ENCODE data around the gene PAXIP1. TPM values are rescaled to one million over a fixed set of nuclear protein-coding genes. Genes with fewer than 3 reads are reported as not detected.

Gene PAXIP1
- total RNA-seq, 1 donor from 2014 or later, result 16.8 TPM

DNA sequence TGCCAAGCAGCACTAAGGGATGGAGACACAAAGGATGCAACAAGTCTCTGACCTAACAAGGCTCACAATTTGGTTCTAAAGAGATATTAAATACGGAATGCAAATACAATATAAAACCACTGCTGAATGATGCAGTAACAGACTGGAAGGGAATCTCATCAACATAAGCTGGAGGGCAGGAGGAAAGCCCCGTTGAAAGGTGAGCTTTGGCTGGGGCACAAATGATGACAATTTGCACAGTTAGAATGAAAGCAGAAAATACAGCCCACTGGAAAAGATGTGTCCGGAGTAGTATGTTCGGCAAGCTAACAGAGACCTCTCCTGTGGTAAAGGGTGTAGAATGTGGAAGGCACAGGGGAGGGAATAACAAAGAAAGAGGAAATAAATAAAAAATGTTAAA lies 26.1 kb downstream of the PAXIP1 start:
- Mint-ChIP-seq H3K27me3 (ENCODE audit: unreplicated experiment) (peaks cover 1% of the 10 kb centered on the region), H3K27ac (ENCODE audit: unreplicated experiment) (no peak overlapping the region), H3K9me3 (ENCODE audit: unreplicated experiment) (no peaks in the 10 kb centered on the region), H3K36me3 (ENCODE audit: low read depth, unreplicated experiment) (peaks cover 24% of the 10 kb centered on the region), H3K4me3 (ENCODE audit: unreplicated experiment) (no peak overlapping the region), H3K4me1 (ENCODE audit: unreplicated experiment) (peaks cover 8% of the 10 kb centered on the region)
- no peak for DNase-seq (ENCODE audit: low spot score)
- TF ChIP-seq CTCF (IDR thresholded peaks at IDR 0.05; ENCODE audit: unreplicated experiment), result no peak

DNA sequence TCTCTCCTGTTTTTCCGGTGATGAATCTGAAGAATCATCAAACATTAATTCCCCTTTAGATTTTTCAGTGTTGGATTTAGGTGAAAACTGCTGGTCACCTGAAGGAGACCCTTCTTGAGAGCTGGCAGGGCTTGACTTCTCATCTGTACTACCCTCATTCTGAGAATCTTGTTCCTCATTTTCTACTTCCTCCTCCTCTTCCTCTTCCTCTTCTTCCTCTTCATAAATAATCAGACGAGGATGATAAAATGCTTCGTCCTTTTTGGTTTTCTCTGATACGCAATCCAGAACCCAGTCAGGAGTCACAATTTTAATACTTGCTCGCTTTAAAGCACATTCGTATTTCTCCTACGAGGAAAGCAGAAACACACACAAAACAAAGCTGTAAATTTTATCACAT lies 26.9 kb downstream of the PAXIP1 start:
- H3K27ac Mint-ChIP-seq (ENCODE audit: unreplicated experiment), result no peak overlapping the region
- H3K4me1 Mint-ChIP-seq (ENCODE audit: unreplicated experiment), result peaks cover 8% of the 10 kb centered on the region
- DNase-seq (ENCODE audit: low spot score), result no peak
- H3K4me3 Mint-ChIP-seq (ENCODE audit: unreplicated experiment), result no peak overlapping the region
- no peak for TF ChIP-seq CTCF (IDR thresholded peaks at IDR 0.05; ENCODE audit: unreplicated experiment)
- no peaks in the 10 kb centered on the region for H3K9me3 Mint-ChIP-seq (ENCODE audit: unreplicated experiment)
- peaks cover 24% of the 10 kb centered on the region for H3K36me3 Mint-ChIP-seq (ENCODE audit: low read depth, unreplicated experiment)
- H3K27me3 Mint-ChIP-seq (ENCODE audit: unreplicated experiment), result peaks cover 1% of the 10 kb centered on the region

- peaks cover 24% of the 10 kb centered on the region for H3K36me3 Mint-ChIP-seq (ENCODE audit: low read depth, unreplicated experiment)
- H3K4me1 Mint-ChIP-seq (ENCODE audit: unreplicated experiment), result peaks cover 10% of the 10 kb centered on the region
- peaks cover 1% of the 10 kb centered on the region for H3K27me3 Mint-ChIP-seq (ENCODE audit: unreplicated experiment)
- DNase-seq (ENCODE audit: low spot score), result no peak
- H3K4me3 Mint-ChIP-seq (ENCODE audit: unreplicated experiment), result no peak overlapping the region
- no peak for TF ChIP-seq CTCF (IDR thresholded peaks at IDR 0.05; ENCODE audit: unreplicated experiment)
- H3K9me3 Mint-ChIP-seq (ENCODE audit: unreplicated experiment), result no peaks in the 10 kb centered on the region
- H3K27ac Mint-ChIP-seq (ENCODE audit: unreplicated experiment), result no peak overlapping the region
Observed at GRCh38 chr7:154973381-154973780, 29.5 kb downstream of the PAXIP1 start.

- Mint-ChIP-seq H3K36me3 (ENCODE audit: low read depth, unreplicated experiment) (peaks cover 21% of the 10 kb centered on the region), H3K4me3 (ENCODE audit: unreplicated experiment) (peak overlapping the region; percentile 73), H3K27ac (ENCODE audit: unreplicated experiment) (no peak overlapping the region), H3K4me1 (ENCODE audit: unreplicated experiment) (peaks cover 5% of the 10 kb centered on the region), H3K9me3 (ENCODE audit: unreplicated experiment) (no peaks in the 10 kb centered on the region), H3K27me3 (ENCODE audit: unreplicated experiment) (no peaks in the 10 kb centered on the region)
- no peak for TF ChIP-seq CTCF (IDR thresholded peaks at IDR 0.05; ENCODE audit: unreplicated experiment)
- DNase-seq (ENCODE audit: low spot score), result no peak
Observed at GRCh38 chr7:154968336-154969001, 34.5 kb downstream of the PAXIP1 start.

DNA sequence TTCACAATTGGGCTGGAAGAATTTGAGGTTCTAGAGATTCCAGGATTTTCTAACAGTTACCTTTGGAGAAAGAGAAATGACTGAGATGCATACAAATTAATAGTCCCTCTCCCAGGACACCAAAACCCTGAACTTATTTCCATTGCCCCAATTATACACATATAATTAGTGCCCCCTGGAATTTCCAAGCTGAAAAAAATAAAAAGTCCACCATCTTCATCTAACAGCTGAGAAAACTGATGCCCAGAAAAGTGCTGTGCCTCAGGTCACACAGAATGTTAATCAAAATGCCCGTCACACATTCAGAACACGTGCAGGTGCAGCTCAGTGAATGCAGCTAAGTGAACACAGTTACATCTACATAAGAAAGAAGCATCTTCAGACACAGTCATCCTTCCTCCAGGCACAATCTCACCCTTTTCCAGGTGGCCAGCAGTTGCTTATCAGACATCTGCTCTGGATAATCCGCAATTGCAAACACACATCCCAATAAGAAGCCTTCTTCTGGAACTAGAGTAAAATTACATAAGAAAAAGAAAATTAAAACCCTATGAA lies 35.4 kb downstream of the PAXIP1 start:
- Mint-ChIP-seq H3K36me3 (ENCODE audit: low read depth, unreplicated experiment) (peaks cover 15% of the 10 kb centered on the region), H3K27ac (ENCODE audit: unreplicated experiment) (no peak overlapping the region), H3K9me3 (ENCODE audit: unreplicated experiment) (no peaks in the 10 kb centered on the region), H3K27me3 (ENCODE audit: unreplicated experiment) (no peaks in the 10 kb centered on the region), H3K4me1 (ENCODE audit: unreplicated experiment) (peaks cover 5% of the 10 kb centered on the region), H3K4me3 (ENCODE audit: unreplicated experiment) (no peak overlapping the region)
- TF ChIP-seq CTCF (IDR thresholded peaks at IDR 0.05; ENCODE audit: unreplicated experiment), result no peak
- no peak for DNase-seq (ENCODE audit: low spot score)

All from endothelial cell (in vitro differentiated cells).